ENCODE measurements around the gene BTBD8. TPM values are rescaled to one million over a fixed set of nuclear protein-coding genes. Genes with fewer than 3 reads are reported as not detected.

The BTBD8 gene
- total RNA-seq, 2 experiments from 2014 or later: 3.7 to 4.6 TPM

DNA sequence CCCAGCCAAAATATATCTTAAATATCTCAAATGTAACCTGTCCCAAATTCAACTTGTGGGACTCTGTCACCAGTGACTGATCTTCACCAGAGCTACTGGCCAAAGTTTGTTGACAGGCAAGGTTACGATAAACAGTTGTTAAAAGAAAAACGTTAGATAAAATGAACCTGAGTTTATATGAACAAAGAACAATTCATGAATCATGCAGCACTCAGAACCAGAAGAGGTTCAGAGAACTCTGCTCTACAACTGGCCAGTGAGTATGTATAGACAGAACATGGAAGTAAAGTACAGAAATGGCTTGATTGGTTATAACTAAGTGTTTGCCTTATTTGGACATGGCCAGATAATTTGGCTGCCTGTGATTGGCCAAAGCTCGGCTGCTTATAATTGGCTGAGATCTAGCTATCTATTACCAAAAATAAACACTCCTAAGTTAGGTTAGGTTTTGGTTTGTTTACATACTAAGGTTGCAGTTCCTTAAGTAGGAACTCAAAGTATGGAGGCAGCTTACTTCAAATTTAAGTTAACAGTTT, 25.5 kb downstream of the BTBD8 start:
- Mint-ChIP-seq H3K27ac (no peak overlapping the region), H3K9me3 (no peaks in the 10 kb centered on the region), H3K27me3 (no peaks in the 10 kb centered on the region), H3K36me3 (ENCODE audit: low read depth) (peaks cover 3% of the 10 kb centered on the region), H3K4me3 (no peak overlapping the region), H3K4me1 (no peaks in the 10 kb centered on the region)
- CTCF ChIA-PET: no interaction called here
- POLR2A ChIA-PET: no interaction called here
- no peak for DNase-seq

DNA sequence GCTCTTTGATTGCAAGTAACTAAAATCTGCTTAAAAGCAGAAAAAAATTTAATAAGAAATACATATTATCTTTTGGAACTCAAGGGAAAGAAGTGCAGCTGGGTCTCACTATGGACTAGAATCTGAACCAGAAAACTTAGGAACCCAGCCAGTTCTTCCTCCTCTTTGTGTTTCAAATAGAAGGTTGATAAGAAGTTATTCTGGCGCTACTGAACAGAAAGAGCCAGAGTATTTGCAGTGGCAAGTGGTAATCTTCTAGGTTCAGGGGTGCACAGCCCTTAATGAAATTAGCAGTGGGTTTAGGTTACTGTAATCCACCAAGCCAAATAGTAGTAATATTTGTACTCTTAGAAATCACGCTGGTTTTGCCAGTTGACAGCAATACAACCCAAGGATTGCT, 28.5 kb downstream of the BTBD8 start:
- Mint-ChIP-seq H3K27me3 (no peaks in the 10 kb centered on the region), H3K36me3 (ENCODE audit: low read depth) (peaks cover 3% of the 10 kb centered on the region), H3K27ac (no peak overlapping the region), H3K9me3 (no peaks in the 10 kb centered on the region), H3K4me1 (no peaks in the 10 kb centered on the region), H3K4me3 (no peak overlapping the region)
- ChIA-PET CTCF (no interaction called here), POLR2A (no interaction called here)
- no peak for DNase-seq

DNA sequence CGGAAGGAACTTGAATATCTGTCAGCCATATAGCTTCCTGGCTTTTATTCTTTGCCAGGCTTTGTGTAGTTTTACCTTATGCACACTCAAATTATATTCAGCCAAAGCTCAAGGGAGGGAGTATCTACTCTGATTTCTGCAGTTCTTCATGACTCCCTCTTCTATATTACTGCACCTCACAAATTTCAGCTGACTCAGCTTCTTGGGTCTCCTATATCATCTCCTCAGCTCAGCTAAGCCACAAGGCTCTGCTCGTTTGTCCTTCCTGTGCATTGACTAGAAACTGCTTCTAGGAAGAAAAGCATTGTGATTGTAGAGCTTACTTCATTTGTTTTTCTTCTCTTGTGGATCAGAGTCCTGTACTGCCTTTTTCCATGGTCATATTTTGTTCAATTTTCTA, 37.4 kb downstream of the BTBD8 start:
- no peaks in the 10 kb centered on the region for H3K27me3 Mint-ChIP-seq

DNA sequence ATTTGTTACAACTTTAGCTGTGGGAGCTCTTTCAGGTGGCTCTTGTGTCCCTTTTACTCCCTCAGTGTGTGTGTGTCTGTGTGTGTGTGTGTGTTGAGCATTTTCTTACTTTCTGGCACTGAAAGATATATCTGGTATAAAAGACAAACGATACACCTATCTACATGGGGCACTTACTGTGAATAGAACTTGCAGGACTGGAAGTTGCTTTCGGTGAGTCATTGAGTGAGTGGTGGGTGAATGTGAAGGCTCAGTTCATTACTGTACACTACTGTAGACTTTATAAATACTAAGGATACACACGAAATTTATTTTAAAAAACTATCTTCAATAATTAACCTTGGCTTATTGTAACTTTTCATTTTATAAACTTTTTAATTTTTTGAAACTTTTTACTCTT, 38.7 kb downstream of the BTBD8 start:
- Mint-ChIP-seq H3K27me3 (no peaks in the 10 kb centered on the region), H3K27ac (no peak overlapping the region), H3K4me1 (peaks cover 12% of the 10 kb centered on the region), H3K9me3 (no peaks in the 10 kb centered on the region), H3K4me3 (no peak overlapping the region), H3K36me3 (ENCODE audit: low read depth) (no peaks in the 10 kb centered on the region)
- DNase-seq: no peak
- ChIA-PET CTCF (no interaction called here), POLR2A (interaction anchor here (0.6 kb wide), 1 partner anchor 341 kb away, joined by 3 read pairs; no protein-coding TSS in a partner anchor)

More for the DNA sequence above, 37.4 kb downstream of the BTBD8 start:
- Mint-ChIP-seq H3K9me3 (no peaks in the 10 kb centered on the region), H3K36me3 (ENCODE audit: low read depth) (no peaks in the 10 kb centered on the region), H3K4me3 (no peak overlapping the region), H3K27ac (no peak overlapping the region), H3K4me1 (peaks cover 11% of the 10 kb centered on the region)
- DNase-seq: no peak
- POLR2A ChIA-PET: no interaction called here
- CTCF ChIA-PET: no interaction called here

DNA sequence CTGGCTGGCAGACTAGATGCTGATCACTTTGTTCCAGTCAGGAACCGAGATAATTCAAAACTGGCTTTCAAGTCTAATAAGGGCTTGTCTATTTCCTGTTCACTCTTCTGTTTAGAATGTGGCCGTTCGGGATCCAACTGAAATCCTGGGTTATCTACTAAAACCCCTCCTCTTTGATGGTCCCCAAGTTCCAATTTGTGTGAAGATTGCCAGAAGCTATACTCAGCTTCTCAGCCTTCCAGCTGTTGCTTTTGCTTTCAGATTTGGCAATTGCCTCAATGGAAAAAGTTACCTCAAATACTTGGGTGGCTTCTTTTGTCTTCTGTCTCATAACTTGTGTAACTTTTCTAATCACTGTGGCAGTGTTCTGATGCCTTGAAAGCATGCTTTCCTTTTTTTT, 43.7 kb downstream of the BTBD8 start:
- H3K36me3 Mint-ChIP-seq (ENCODE audit: low read depth): no peaks in the 10 kb centered on the region
- H3K27ac Mint-ChIP-seq: no peak overlapping the region
- ChIA-PET CTCF (interaction anchor here (0.6 kb wide), 1 partner anchor 47 kb away, joined by 3 read pairs; no protein-coding TSS in a partner anchor), POLR2A (no interaction called here)
- H3K9me3 Mint-ChIP-seq: no peaks in the 10 kb centered on the region
- DNase-seq: no peak
- peaks cover 7% of the 10 kb centered on the region for H3K4me1 Mint-ChIP-seq
- H3K27me3 Mint-ChIP-seq: no peaks in the 10 kb centered on the region
- H3K4me3 Mint-ChIP-seq: peak overlapping the region; percentile 38

DNA sequence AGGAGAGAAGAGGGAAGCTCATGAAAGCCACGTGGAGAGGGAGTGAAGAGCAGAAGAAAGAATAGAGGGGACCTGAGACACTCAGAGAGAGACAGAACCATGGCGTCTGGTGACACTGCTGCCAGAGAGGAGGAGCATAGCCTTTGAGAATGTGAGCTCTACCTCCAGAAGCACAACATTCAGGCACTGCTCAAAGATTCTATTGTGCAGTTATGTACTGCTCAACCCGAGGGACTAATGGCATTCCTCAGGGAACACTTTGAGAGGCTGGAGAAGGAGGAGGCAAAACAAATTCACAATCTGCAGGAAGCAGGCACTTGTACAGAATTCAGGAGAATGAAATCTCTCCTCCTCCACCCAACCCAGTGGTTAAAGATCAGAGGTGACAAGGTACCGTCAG, 45.1 kb downstream of the BTBD8 start:
- no peak for DNase-seq
- no peaks in the 10 kb centered on the region for H3K9me3 Mint-ChIP-seq
- no peak overlapping the region for H3K27ac Mint-ChIP-seq
- H3K4me1 Mint-ChIP-seq: peaks cover 7% of the 10 kb centered on the region
- no peaks in the 10 kb centered on the region for H3K27me3 Mint-ChIP-seq
- ChIA-PET POLR2A (no interaction called here), CTCF (no interaction called here)
- H3K36me3 Mint-ChIP-seq (ENCODE audit: low read depth): no peaks in the 10 kb centered on the region
- no peak overlapping the region for H3K4me3 Mint-ChIP-seq

DNA sequence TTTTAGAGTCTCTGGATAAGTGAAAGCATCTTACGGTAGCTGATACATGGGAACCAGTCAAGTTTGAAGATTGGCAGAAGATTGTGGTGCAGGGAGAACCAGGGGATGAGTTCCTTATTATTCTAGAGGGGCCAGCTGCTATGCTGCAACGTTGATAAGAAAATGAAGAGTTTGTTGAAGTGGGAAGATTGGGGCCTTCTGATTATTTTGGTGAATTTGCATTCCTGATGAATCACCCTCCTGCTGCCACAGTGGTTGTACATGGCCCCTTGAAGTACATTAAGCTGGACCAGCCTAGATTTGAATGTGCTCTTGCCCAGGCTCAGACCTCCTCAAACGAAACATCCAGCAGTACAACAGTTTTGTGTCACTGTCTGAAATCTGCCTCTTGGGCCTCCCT, 45.9 kb downstream of the BTBD8 start:
- POLR2A ChIA-PET: no interaction called here
- Mint-ChIP-seq H3K36me3 (ENCODE audit: low read depth) (no peaks in the 10 kb centered on the region), H3K27ac (no peak overlapping the region), H3K9me3 (no peaks in the 10 kb centered on the region), H3K4me1 (peaks cover 7% of the 10 kb centered on the region), H3K4me3 (no peak overlapping the region), H3K27me3 (no peaks in the 10 kb centered on the region)
- DNase-seq: no peak
- CTCF ChIA-PET: no interaction called here

- CTCF ChIA-PET: no interaction called here
- DNase-seq: no peak
- Mint-ChIP-seq H3K4me1 (no peaks in the 10 kb centered on the region), H3K4me3 (no peak overlapping the region), H3K27ac (no peak overlapping the region), H3K9me3 (no peaks in the 10 kb centered on the region), H3K27me3 (no peaks in the 10 kb centered on the region), H3K36me3 (ENCODE audit: low read depth) (no peaks in the 10 kb centered on the region)
- POLR2A ChIA-PET: no interaction called here
Observed at GRCh38 chr1:92134331-92134730, 54.2 kb downstream of the BTBD8 start.

DNA sequence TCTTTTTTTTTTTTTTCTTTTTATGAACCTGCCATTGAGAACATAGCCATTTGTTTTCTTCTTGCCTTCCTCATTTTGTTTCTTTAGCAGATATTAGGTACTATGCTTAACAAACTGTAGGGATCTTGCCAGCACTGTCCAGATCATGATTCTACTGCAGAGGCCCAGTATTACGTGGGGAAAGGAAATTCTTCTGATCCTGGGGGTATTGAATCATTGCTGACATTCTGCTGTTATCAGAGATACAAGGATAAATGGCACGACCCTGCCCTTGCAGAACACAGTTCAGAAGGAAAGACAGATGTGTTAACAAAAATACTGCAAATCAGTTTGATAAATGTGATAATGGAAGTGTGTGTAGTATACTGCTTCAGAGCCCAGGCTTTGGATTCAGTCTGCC, 56.2 kb downstream of the BTBD8 start:
- no peaks in the 10 kb centered on the region for H3K27me3 Mint-ChIP-seq
- no peaks in the 10 kb centered on the region for H3K36me3 Mint-ChIP-seq (ENCODE audit: low read depth)
- POLR2A ChIA-PET: no interaction called here
- no peaks in the 10 kb centered on the region for H3K9me3 Mint-ChIP-seq
- no peaks in the 10 kb centered on the region for H3K4me1 Mint-ChIP-seq
- no peak for DNase-seq
- no peak overlapping the region for H3K27ac Mint-ChIP-seq
- CTCF ChIA-PET: no interaction called here
- H3K4me3 Mint-ChIP-seq: no peak overlapping the region

- no peaks in the 10 kb centered on the region for H3K4me1 Mint-ChIP-seq
- peaks cover 5% of the 10 kb centered on the region for H3K36me3 Mint-ChIP-seq (ENCODE audit: low read depth)
- CTCF ChIA-PET: no interaction called here
- peaks cover 11% of the 10 kb centered on the region for H3K9me3 Mint-ChIP-seq
- H3K4me3 Mint-ChIP-seq: no peak overlapping the region
- no peak overlapping the region for H3K27ac Mint-ChIP-seq
- POLR2A ChIA-PET: no interaction called here
- H3K27me3 Mint-ChIP-seq: no peaks in the 10 kb centered on the region
- no peak for DNase-seq
Observed at GRCh38 chr1:92154934-92155333, 74.8 kb downstream of the BTBD8 start.

DNA sequence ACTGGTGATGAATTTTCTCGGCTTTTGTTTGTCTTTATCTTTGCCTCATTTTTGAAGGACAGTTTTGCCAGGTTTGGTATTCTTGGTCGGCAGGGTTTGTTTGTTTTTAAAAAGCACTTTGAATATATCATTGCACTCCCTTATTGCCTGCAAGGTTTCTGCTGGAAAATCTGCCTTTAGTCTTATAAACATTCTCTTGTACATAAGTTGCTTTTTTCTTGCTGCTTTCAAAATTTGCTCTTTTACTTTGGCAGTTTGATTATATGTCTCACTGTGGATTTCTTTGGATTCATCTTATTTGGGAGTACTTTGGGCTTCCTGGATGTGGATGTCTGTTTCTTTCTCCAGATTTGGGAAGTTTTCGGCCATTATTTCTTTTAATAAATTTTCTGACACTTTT, 79.4 kb downstream of the BTBD8 start:
- Mint-ChIP-seq H3K27ac (no peak overlapping the region), H3K36me3 (ENCODE audit: low read depth) (peaks cover 13% of the 10 kb centered on the region), H3K27me3 (no peaks in the 10 kb centered on the region), H3K4me3 (no peak overlapping the region), H3K4me1 (no peaks in the 10 kb centered on the region), H3K9me3 (peaks cover 22% of the 10 kb centered on the region)
- no peak for DNase-seq
- CTCF ChIA-PET: no interaction called here
- POLR2A ChIA-PET: no interaction called here

DNA sequence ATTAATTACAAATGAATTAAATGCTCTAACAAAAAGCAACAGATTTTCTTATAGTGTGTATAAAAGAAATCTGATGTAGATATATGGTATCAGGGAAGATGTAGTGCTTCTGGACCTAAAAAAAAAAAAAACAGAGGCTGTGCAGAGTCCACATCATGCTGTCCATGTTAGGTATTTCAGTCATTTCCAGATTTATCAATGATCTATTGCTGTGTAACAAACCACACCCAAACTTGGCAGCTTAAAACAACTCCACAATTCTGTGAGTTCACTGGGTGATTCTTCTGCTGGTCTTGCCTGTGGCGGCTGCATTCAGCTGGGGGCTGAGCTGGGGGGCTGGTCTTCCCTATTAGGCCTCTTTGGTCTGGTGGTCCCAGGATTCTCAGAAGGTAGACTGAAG, 85.2 kb downstream of the BTBD8 start:
- H3K27ac Mint-ChIP-seq: no peak overlapping the region
- H3K4me3 Mint-ChIP-seq: no peak overlapping the region
- peaks cover 7% of the 10 kb centered on the region for H3K9me3 Mint-ChIP-seq
- H3K27me3 Mint-ChIP-seq: no peaks in the 10 kb centered on the region
- H3K36me3 Mint-ChIP-seq (ENCODE audit: low read depth): peaks cover 4% of the 10 kb centered on the region
- ChIA-PET POLR2A (no interaction called here), CTCF (no interaction called here)
- DNase-seq: no peak
- no peaks in the 10 kb centered on the region for H3K4me1 Mint-ChIP-seq

- Mint-ChIP-seq H3K4me1 (no peaks in the 10 kb centered on the region), H3K4me3 (no peak overlapping the region), H3K27ac (no peak overlapping the region), H3K36me3 (ENCODE audit: low read depth) (peaks cover under 1% of the 10 kb centered on the region), H3K9me3 (no peaks in the 10 kb centered on the region), H3K27me3 (no peaks in the 10 kb centered on the region)
- ChIA-PET CTCF (interaction anchor here (0.7 kb wide), 1 partner anchor 86 kb away, joined by 3 read pairs; no protein-coding TSS in a partner anchor), POLR2A (no interaction called here)
- no peak for DNase-seq
Observed at GRCh38 chr1:92167151-92167550, 87.0 kb downstream of the BTBD8 start.

GRCh38 chr1:92168657-92169056, 88.5 kb downstream of the BTBD8 start:
- H3K36me3 Mint-ChIP-seq (ENCODE audit: low read depth): no peaks in the 10 kb centered on the region
- no peaks in the 10 kb centered on the region for H3K9me3 Mint-ChIP-seq
- DNase-seq: no peak
- POLR2A ChIA-PET: no interaction called here
- H3K27ac Mint-ChIP-seq: no peak overlapping the region
- H3K4me3 Mint-ChIP-seq: no peak overlapping the region
- no peaks in the 10 kb centered on the region for H3K4me1 Mint-ChIP-seq
- no peaks in the 10 kb centered on the region for H3K27me3 Mint-ChIP-seq
- CTCF ChIA-PET: no interaction called here
